Measurements from ENCODE around the gene CNTNAP5. TPM values are rescaled to one million over a fixed set of nuclear protein-coding genes. Genes with fewer than 3 reads are reported as not detected.

CNTNAP5 gene
- total RNA-seq, 1 experiment from 2014 or later, result not detected

GRCh38 chr2:124563426-124563825 is 538.3 kb downstream of the CNTNAP5 start:
- no peak for DNase-seq (ENCODE audit: low read depth, low spot score)
- TF ChIP-seq, protein P1, sequence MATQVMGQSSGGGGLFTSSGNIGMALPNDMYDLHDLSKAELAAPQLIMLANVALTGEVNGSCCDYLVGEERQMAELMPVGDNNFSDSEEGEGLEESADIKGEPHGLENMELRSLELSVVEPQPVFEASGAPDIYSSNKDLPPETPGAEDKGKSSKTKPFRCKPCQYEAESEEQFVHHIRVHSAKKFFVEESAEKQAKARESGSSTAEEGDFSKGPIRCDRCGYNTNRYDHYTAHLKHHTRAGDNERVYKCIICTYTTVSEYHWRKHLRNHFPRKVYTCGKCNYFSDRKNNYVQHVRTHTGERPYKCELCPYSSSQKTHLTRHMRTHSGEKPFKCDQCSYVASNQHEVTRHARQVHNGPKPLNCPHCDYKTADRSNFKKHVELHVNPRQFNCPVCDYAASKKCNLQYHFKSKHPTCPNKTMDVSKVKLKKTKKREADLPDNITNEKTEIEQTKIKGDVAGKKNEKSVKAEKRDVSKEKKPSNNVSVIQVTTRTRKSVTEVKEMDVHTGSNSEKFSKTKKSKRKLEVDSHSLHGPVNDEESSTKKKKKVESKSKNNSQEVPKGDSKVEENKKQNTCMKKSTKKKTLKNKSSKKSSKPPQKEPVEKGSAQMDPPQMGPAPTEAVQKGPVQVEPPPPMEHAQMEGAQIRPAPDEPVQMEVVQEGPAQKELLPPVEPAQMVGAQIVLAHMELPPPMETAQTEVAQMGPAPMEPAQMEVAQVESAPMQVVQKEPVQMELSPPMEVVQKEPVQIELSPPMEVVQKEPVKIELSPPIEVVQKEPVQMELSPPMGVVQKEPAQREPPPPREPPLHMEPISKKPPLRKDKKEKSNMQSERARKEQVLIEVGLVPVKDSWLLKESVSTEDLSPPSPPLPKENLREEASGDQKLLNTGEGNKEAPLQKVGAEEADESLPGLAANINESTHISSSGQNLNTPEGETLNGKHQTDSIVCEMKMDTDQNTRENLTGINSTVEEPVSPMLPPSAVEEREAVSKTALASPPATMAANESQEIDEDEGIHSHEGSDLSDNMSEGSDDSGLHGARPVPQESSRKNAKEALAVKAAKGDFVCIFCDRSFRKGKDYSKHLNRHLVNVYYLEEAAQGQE (IDR thresholded peaks at IDR 0.05; ENCODE audit: insufficient read depth in 1 of 2, low read depth in 2 of 2, low read length in 1 of 2), result no peak
- TF ChIP-seq, protein P2, sequence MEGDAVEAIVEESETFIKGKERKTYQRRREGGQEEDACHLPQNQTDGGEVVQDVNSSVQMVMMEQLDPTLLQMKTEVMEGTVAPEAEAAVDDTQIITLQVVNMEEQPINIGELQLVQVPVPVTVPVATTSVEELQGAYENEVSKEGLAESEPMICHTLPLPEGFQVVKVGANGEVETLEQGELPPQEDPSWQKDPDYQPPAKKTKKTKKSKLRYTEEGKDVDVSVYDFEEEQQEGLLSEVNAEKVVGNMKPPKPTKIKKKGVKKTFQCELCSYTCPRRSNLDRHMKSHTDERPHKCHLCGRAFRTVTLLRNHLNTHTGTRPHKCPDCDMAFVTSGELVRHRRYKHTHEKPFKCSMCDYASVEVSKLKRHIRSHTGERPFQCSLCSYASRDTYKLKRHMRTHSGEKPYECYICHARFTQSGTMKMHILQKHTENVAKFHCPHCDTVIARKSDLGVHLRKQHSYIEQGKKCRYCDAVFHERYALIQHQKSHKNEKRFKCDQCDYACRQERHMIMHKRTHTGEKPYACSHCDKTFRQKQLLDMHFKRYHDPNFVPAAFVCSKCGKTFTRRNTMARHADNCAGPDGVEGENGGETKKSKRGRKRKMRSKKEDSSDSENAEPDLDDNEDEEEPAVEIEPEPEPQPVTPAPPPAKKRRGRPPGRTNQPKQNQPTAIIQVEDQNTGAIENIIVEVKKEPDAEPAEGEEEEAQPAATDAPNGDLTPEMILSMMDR (IDR thresholded peaks at IDR 0.05), result peak; percentile 8; the same call in 1 of the 2 replicates
- intact Hi-C loops (cut with micrococcal nuclease; ENCODE audit: unreplicated experiment), result no loop called here
- H3K9me3 ChIP-seq (ENCODE audit: control insufficient read depth, insufficient read depth, low read depth, low read length), result no peaks in the 10 kb centered on the region
- no peaks in the 10 kb centered on the region for H3K36me3 ChIP-seq (ENCODE audit: control insufficient read depth, insufficient read depth, low read length)
- no peak for ATAC-seq
- ChIA-PET CTCF (no interaction called here), POLR2A (no interaction called here)
- no peaks in the 10 kb centered on the region for H3K4me1 ChIP-seq (ENCODE audit: control insufficient read depth, insufficient read depth, low read length)
- no TSS peak for BruUV-seq (replicated peaks)
- H3K27me3 ChIP-seq (ENCODE audit: control insufficient read depth, insufficient read depth, low read length), result no peaks in the 10 kb centered on the region
- no peak overlapping the region for H3K27ac ChIP-seq (ENCODE audit: low read length)
- in situ Hi-C loops (cut with HindIII; ENCODE audit: low pct_unique_long_range_greater_than_20kb, low sequenced_read_pairs), result no loop called here
- H3K4me3 ChIP-seq (ENCODE audit: low read depth in 2 of 2, low read length in 2 of 2), result no peak overlapping the region

DNA sequence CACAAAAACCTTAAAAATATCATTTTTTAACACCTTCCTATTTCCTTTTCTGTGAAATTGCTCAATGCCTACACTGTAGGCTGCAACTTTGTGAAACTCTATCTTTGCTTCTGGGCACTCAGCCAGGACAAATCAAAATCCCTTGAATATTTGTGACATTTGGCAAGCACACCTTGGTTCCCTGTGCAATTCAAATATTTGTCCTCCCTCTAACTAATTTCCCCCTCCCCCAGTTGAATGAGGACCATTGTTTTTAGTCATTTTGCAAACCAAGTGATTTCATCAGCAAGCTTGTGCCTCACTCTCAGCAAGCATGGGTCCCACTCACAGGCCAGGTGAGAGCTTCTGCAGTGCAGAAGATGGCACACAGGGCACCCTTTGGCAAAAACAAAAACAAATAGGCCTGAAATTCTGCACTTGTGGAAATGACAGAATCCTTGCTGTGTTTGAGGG is 541.5 kb downstream of the CNTNAP5 start:
- Histone ChIP-seq H3K9me3 (ENCODE audit: control insufficient read depth, insufficient read depth, low read depth, low read length) (no peaks in the 10 kb centered on the region), H3K27ac (ENCODE audit: low read length) (no peak overlapping the region), H3K4me3 (ENCODE audit: low read depth in 2 of 2, low read length in 2 of 2) (no peak overlapping the region), H3K36me3 (ENCODE audit: control insufficient read depth, insufficient read depth, low read length) (no peaks in the 10 kb centered on the region), H3K4me1 (ENCODE audit: control insufficient read depth, insufficient read depth, low read length) (no peaks in the 10 kb centered on the region), H3K27me3 (ENCODE audit: control insufficient read depth, insufficient read depth, low read length) (no peaks in the 10 kb centered on the region)
- ChIA-PET CTCF (no interaction called here), POLR2A (no interaction called here)
- in situ Hi-C loops (cut with HindIII; ENCODE audit: low pct_unique_long_range_greater_than_20kb, low sequenced_read_pairs), result no loop called here
- intact Hi-C loops (cut with micrococcal nuclease; ENCODE audit: unreplicated experiment), result no loop called here
- ATAC-seq (no peak), DNase-seq (ENCODE audit: low read depth, low spot score) (no peak)
- TF ChIP-seq, protein P1 (IDR thresholded peaks at IDR 0.05; ENCODE audit: insufficient read depth in 1 of 2, low read depth in 2 of 2, low read length in 1 of 2), result no peak
- TF ChIP-seq SIN3A (IDR thresholded peaks at IDR 0.05; ENCODE audit: borderline replicate concordance, insufficient read depth, low read depth, low read length) (no peak), TCF7L2 (IDR thresholded peaks at IDR 0.05; ENCODE audit: low read depth, low read length) (no peak), POLR2AphosphoS5 (IDR thresholded peaks at IDR 0.05; ENCODE audit: low read depth, low read length) (no peak)
- TF ChIP-seq, protein P2 (IDR thresholded peaks at IDR 0.05), result no peak
- BruUV-seq (replicated peaks), result no TSS peak
